Measurements from ENCODE around the gene CDHR3. TPM values are rescaled to one million over a fixed set of nuclear protein-coding genes. Genes with fewer than 3 reads are reported as not detected.

Gene CDHR3
- total and polyA plus RNA-seq, 2 of the 8 experiments (the other 6 are each of a cell fraction or from before 2014, with no cell fraction given) = 6.4 to 6.8 TPM

- no peak for TF ChIP-seq CHD7 (IDR thresholded peaks at IDR 0.05; ENCODE audit: insufficient replicate concordance, low read length)
- no peak for TF ChIP-seq EZH2 (IDR thresholded peaks at IDR 0.05; ENCODE audit: low read depth, low read length, severe bottlenecking)
Measured at GRCh38 chr7:106061301-106061979, 98.4 kb downstream of the CDHR3 start (continued).
